ENCODE results near the gene DOCK9. TPM values are rescaled to one million over a fixed set of nuclear protein-coding genes. Genes with fewer than 3 reads are reported as not detected.

The DOCK9 gene
- polyA plus RNA-seq, 1 of the 3 experiments (the other 2 are of a cell fraction) = 16.6 TPM

- Histone ChIP-seq H3K9ac (no peak overlapping the region), H3K9me2 (no peaks in the 10 kb centered on the region), H3K27ac (ENCODE audit: low read depth in 2 of 2, low read length in 1 of 2) (no peak overlapping the region), H3K36me3 (replicated peaks in 1 of 2; ENCODE audit: control insufficient read depth in 1 of 2, insufficient read depth in 2 of 2, low read length in 1 of 2) (no peaks in the 10 kb centered on the region), H3K4me1 (ENCODE audit: control insufficient read depth in 1 of 2, insufficient read depth in 2 of 2, low read depth in 1 of 2, low read length in 1 of 2) (no peaks in the 10 kb centered on the region; a peak in 2 of 4 replicates), H3F3A (replicated peaks; ENCODE audit: insufficient read depth) (no peaks in the 10 kb centered on the region), H3K4me2 (no peak overlapping the region), H3K4me3 (ENCODE audit: low read depth in 2 of 2, low read length in 1 of 2) (no peak overlapping the region), H2AFZ (ENCODE audit: low read depth) (no peak overlapping the region), H3K27me3 (ENCODE audit: insufficient read depth) (no peaks in the 10 kb centered on the region), H3K9me3 (no peaks in the 10 kb centered on the region), H4K20me1 (ENCODE audit: insufficient read depth) (no peaks in the 10 kb centered on the region), H3K79me2 (ENCODE audit: insufficient read depth) (no peaks in the 10 kb centered on the region)
- TF ChIP-seq EP300 (IDR thresholded peaks at IDR 0.05; ENCODE audit: borderline replicate concordance in 1 of 2, low read depth in 1 of 2, low read length in 1 of 2) (no peak), MAX (IDR thresholded peaks at IDR 0.05; ENCODE audit: low read depth) (no peak), NFIC (IDR thresholded peaks at IDR 0.05; ENCODE audit: borderline replicate concordance) (no peak), POLR2AphosphoS5 (IDR thresholded peaks at IDR 0.05; ENCODE audit: low read depth, low read length) (no peak), NRF1 (IDR thresholded peaks at IDR 0.05; ENCODE audit: low read depth, low read length) (no peak), YY1 (IDR thresholded peaks at IDR 0.05; ENCODE audit: low read depth) (no peak), TCF12 (IDR thresholded peaks at IDR 0.05) (no peak), MXI1 (IDR thresholded peaks at IDR 0.05; ENCODE audit: low read depth, low read length) (no peak), USF2 (IDR thresholded peaks at IDR 0.05; ENCODE audit: borderline replicate concordance, low read depth, low read length) (no peak), RAD21 (IDR thresholded peaks at IDR 0.05; ENCODE audit: low read length) (no peak), ELF1 (IDR thresholded peaks at IDR 0.05) (no peak), GATA2 (CRISPR knock-in tag; IDR thresholded peaks at IDR 0.05) (no peak), FOSL2 (IDR thresholded peaks at IDR 0.05; ENCODE audit: borderline replicate concordance, low read depth) (no peak), RXRA (IDR thresholded peaks at IDR 0.05; ENCODE audit: borderline replicate concordance, low read depth) (no peak), CTCF (IDR thresholded peaks at IDR 0.05) (no peak), PBX3 (IDR thresholded peaks at IDR 0.05) (no peak)
- POLR2A ChIA-PET = no interaction called here
- WGBS (ENCODE audit: low lambda C conversion rate) = 95% methylated on average over 9 of the region's 9 CpGs
- no peak for DNase-seq
- CTCF ChIA-PET = no interaction called here
Observed at GRCh38 chr13:98945863-98946605, 31.8 kb downstream of the DOCK9 start.

Measured in SK-N-SH (cell line).